GM18526 (cell line): Measurements from ENCODE around the gene VASN.

ENCODE experiments used
- POLR2A ChIP-seq: IDR thresholded peaks from 3 replicates; pipeline ENCODE4 v1.6.1; 2011; ENCODE audit not compliant: insufficient read length; ENCODE audit errors: extremely low read depth

VASN gene

DNA sequence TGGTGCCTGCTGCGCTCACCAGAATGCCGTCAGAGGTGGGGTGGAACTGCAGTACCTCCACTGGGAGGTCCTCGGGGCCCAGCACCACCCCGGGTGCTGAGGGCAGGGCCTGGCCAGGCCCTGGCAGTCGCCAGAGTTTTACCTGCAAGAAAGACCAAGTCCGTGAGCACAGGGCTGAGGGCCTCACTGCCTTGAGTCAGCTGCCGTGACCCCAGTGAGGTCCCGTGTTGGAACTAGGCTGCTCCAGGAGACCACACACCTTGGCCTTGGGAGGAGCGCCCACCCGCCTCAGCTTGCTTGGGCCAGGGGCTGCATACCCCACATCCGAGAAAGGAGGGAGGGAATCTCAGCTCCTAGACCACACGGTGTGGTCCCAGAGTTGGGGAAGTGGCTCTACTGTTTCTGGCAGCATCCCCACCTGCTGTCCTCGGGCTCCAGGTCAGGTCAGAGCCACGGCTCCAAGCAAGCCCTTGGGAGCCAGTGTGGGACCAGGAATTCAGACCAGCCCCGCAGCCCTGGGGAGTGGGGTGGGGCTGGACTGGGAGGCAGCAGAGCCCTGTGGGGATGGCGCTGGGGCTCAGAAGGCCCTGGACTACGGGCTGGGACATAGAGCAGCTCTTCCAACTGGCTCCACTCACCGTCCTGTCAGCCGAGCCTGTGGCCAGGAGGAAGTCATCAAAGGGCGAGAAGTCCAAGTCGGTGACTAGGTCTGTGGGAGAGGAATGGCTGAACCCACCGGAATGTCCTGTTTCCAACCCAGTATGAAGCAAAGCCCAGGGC lies 36.1 kb downstream of the VASN start:
- no peak for TF ChIP-seq POLR2A

- TF ChIP-seq POLR2A = no peak
Observed at GRCh38 chr16:4408323-4408690, 36.7 kb downstream of the VASN start.

GRCh38 chr16:4409081-4409932 lies 37.7 kb downstream of the VASN start:
- TF ChIP-seq POLR2A = no peak

- TF ChIP-seq POLR2A = no peak
Observed at GRCh38 chr16:4410335-4411075, 38.9 kb downstream of the VASN start.

GRCh38 chr16:4411684-4412083 lies 40.0 kb downstream of the VASN start:
- no peak for TF ChIP-seq POLR2A

GRCh38 chr16:4412159-4412558 lies 40.5 kb downstream of the VASN start:
- no peak for TF ChIP-seq POLR2A

- TF ChIP-seq POLR2A = no peak
Observed at GRCh38 chr16:4412854-4413253, 41.2 kb downstream of the VASN start.

- no peak for TF ChIP-seq POLR2A
Observed at GRCh38 chr16:4414187-4414917, 42.7 kb downstream of the VASN start.

- no peak for TF ChIP-seq POLR2A
Observed at GRCh38 chr16:4415538-4416199, 44.0 kb downstream of the VASN start.

GRCh38 chr16:4416200-4417032 lies 44.8 kb downstream of the VASN start, which contains the start of gene CORO7:
Gene CORO7 (minus strand): TSS chr16:4416596. CDS start chr16:4416518, 78 bp downstream.
- peak; percentile 77 for TF ChIP-seq POLR2A

GRCh38 chr16:4419402-4419959 lies 47.8 kb downstream of the VASN start:
- TF ChIP-seq POLR2A = no peak

DNA sequence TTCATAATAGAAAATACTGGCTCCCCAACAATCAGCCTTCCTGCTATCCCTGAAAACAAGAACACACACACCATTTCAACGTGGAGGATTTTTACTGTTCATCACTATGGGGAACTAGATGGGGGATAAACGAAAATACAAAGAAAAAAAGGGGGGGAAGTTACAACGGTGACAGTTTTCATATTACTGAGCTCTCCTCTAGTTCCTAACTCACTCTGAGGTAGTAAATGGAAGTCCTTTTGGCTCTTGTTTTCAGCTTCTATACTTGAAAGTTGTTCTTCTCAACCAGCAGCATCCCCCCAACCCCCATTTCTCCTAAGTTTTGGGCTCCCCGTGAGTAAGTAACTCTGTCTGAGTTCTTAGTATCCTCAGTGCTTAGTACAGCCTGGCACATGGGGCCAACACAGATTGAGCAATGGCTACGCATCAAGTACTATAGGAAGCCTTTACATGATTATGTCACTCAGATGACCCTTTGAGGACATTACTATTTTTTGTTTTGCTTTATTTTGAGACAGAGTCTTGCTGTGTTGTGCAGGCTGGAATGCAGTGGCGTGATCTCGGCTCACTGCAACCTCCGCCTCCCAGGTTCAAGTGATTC lies 49.0 kb downstream of the VASN start:
- no peak for TF ChIP-seq POLR2A

GRCh38 chr16:4425378-4426020 lies 53.9 kb downstream of the VASN start, which contains the start of gene DNAJA3:
Gene DNAJA3 (plus strand): TSS chr16:4425868. CDS start chr16:4425882, 14 bp downstream.
- TF ChIP-seq POLR2A = peak; percentile 92
